CD8-positive, alpha-beta memory T cell (primary cell): ENCODE data around the gene SMAD9. TPM values are rescaled to one million over a fixed set of nuclear protein-coding genes. Genes with fewer than 3 reads are reported as not detected.

ENCODE experiments used
- CTCF ChIA-PET: fragments of 350-600 bp; sonication (Branson Sonifier 250); formaldehyde crosslinking; loops from one replicate; lab custom pipeline; 2021; ENCODE audit warnings: antibody characterized with exemption; lab: Charles Lee
- POLR2A ChIA-PET: fragments of 350-600 bp; sonication (Branson Sonifier 250); formaldehyde crosslinking; loops from one replicate; lab custom pipeline; 2021; ENCODE audit warnings: antibody characterized with exemption; lab: Charles Lee
- DNase-seq, 5 donors: peaks; one replicate each; pipeline versions ENCODE4 v3.0.0 to v3.0.0-alpha.2; 2020 to 2022; ENCODE audit warnings: mixed read lengths in 1 of 5
- H3K27ac ChIP-seq: one replicate; pipeline ENCODE4 v1.7.0; 2013; ENCODE audit warnings: low read depth, mild to moderate bottlenecking, low read length, moderate library complexity
- H3K27me3 ChIP-seq: 2 replicates; pipeline ENCODE4 v1.7.0; 2013; ENCODE audit warnings: low read length, mild to moderate bottlenecking; ENCODE audit not compliant: insufficient read depth, poor library complexity, severe bottlenecking
- H3K36me3 ChIP-seq: 2 replicates; pipeline ENCODE4 v1.7.0; 2013; ENCODE audit warnings: mild to moderate bottlenecking, low read length, moderate library complexity; ENCODE audit not compliant: insufficient read depth
- H3K4me1 ChIP-seq: 2 replicates; pipeline ENCODE4 v1.7.0; 2013; ENCODE audit warnings: mild to moderate bottlenecking, low read length, moderate library complexity; ENCODE audit not compliant: insufficient read depth
- H3K4me3 ChIP-seq: 2 replicates; pipeline ENCODE4 v1.7.0; 2013; ENCODE audit warnings: mild to moderate bottlenecking, low read length
- H3K9me3 ChIP-seq: 2 replicates; pipeline ENCODE4 v1.7.0; 2013; ENCODE audit warnings: mild to moderate bottlenecking, low read length
- H3K27ac Mint-ChIP-seq, 8 donors: one replicate each; pipeline ENCODE4 v1.8.0; 2020 to 2021; ENCODE audit warnings: mixed read lengths in 8 of 8, mild to moderate bottlenecking in 6 of 8, inconsistent platforms in 3 of 8, moderate library complexity in 3 of 8
- H3K27me3 Mint-ChIP-seq, 2 donors: one replicate each; pipeline ENCODE4 v1.8.0; 2020 to 2021; ENCODE audit warnings: mixed read lengths in 2 of 2, mild to moderate bottlenecking in 1 of 2, moderate library complexity in 1 of 2
- H3K36me3 Mint-ChIP-seq, 3 donors: one replicate each; pipeline ENCODE4 v1.8.0; 2020 to 2021; ENCODE audit warnings: mixed read lengths in 3 of 3, inconsistent platforms in 1 of 3, mild to moderate bottlenecking in 1 of 3
- H3K4me1 Mint-ChIP-seq, 3 donors: one replicate each; pipeline ENCODE4 v1.8.0; 2020 to 2021; ENCODE audit warnings: mixed read lengths in 3 of 3, inconsistent platforms in 1 of 3, mild to moderate bottlenecking in 1 of 3
- H3K4me3 Mint-ChIP-seq, 7 donors: one replicate each; pipeline ENCODE4 v1.8.0; 2020 to 2021; ENCODE audit warnings: mixed read lengths in 7 of 7, mild to moderate bottlenecking in 6 of 7, moderate library complexity in 4 of 7, inconsistent platforms in 2 of 7
- H3K9me3 Mint-ChIP-seq, 5 donors: one replicate each; pipeline ENCODE4 v1.8.0; 2020 to 2022; ENCODE audit warnings: mixed read lengths in 5 of 5, mild to moderate bottlenecking in 3 of 5, moderate library complexity in 2 of 5, inconsistent platforms in 1 of 5
- polyA plus RNA-seq: library from polyadenylated mRNA; unstranded; fragments of 300-500 nt; fragmentation: Illumina TruSeq; gene quantifications from one replicate; pipeline ENCODE4 v1.2.3, GENCODE V29; 2021
- total RNA-seq, 2 experiments: library from RNA; stranded (reverse); gene quantifications; one replicate each; pipeline ENCODE4 v1.2.3, GENCODE V29; 2021

SMAD9 gene
- total and polyA plus RNA-seq, 3 experiments from 2014 or later: not detected

DNA sequence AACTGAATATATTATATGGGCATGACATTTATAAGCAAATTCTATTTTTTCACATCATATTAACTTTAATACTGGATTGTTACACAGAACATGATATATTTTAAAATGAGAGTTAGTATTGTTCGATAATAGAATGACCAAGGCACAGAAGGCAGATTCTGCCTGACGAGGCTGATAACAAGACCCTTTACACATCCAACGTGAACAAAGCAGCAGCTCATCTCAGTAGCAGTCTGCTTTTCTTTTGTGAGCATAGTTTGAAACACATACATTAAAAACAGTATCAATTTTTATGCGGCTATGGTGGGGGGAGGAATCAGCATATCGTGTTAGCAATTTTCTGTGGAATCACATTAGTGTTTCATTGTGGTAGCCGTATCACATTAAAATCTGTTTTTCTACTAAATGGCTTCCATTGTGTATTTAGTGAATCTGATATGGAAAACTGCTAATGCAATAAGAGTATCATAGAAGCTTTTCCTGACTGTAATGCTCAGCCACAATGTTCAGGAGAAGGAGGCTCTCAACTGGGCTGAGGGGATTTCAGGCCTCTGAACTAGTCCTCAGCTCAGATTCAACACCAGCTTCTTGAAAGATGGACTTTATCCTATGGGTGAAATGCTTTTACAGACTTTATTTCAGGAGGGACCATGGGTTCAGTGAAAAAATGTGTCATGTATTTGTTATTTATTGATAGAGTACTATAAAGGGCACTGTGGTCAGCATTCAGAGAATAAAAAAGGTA is 4.0 kb downstream of the SMAD9 start:
- POLR2A ChIA-PET: no interaction called here
- Mint-ChIP-seq H3K4me3 (no peak overlapping the region), H3K4me1 (peaks cover 5 to 12% (median 6%) of the 10 kb centered on the region in 3 donors), H3K9me3 (no peaks in the 10 kb centered on the region), H3K36me3 (no peaks in the 10 kb centered on the region), H3K27ac (no peak overlapping the region), H3K27me3 (peaks cover 32 to 56% of the 10 kb centered on the region in 2 donors)
- Histone ChIP-seq H3K4me1 (no peaks in the 10 kb centered on the region), H3K27ac (no peak overlapping the region), H3K36me3 (no peaks in the 10 kb centered on the region), H3K4me3 (no peak overlapping the region), H3K9me3 (no peaks in the 10 kb centered on the region), H3K27me3 (peaks cover 3% of the 10 kb centered on the region)
- no peak for DNase-seq
- CTCF ChIA-PET: no interaction called here

DNA sequence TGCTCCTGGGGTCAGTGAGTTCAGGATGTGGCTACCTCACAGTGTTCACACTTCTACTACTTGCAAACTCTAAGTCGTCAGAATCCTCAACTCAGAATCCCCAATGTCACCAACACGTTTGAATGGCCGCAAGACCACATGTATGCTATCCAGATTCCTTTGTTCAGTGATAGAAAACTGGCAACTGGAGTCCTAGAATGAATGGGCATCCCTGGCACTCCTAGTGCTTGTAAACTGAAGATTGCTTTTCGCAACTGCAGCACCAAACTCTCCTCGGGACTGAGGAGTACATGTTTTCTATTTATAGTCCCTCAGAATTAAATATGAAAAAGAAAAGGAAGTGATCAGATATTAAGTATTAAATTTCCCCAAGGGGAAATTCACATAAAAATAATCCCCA is 4.9 kb downstream of the SMAD9 start:
- Mint-ChIP-seq H3K27me3 (peaks cover 26 to 55% of the 10 kb centered on the region in 2 donors), H3K36me3 (no peaks in the 10 kb centered on the region), H3K4me3 (no peak overlapping the region), H3K9me3 (no peaks in the 10 kb centered on the region), H3K27ac (no peak overlapping the region), H3K4me1 (peaks cover 0 to 7% (median 6%) of the 10 kb centered on the region in 3 donors)
- no peaks in the 10 kb centered on the region for H3K9me3 ChIP-seq
- H3K27me3 ChIP-seq: peaks cover 3% of the 10 kb centered on the region
- H3K4me1 ChIP-seq: no peaks in the 10 kb centered on the region
- CTCF ChIA-PET: no interaction called here
- POLR2A ChIA-PET: no interaction called here
- H3K36me3 ChIP-seq: no peaks in the 10 kb centered on the region
- no peak overlapping the region for H3K4me3 ChIP-seq
- DNase-seq: no peak
- no peak overlapping the region for H3K27ac ChIP-seq

DNA sequence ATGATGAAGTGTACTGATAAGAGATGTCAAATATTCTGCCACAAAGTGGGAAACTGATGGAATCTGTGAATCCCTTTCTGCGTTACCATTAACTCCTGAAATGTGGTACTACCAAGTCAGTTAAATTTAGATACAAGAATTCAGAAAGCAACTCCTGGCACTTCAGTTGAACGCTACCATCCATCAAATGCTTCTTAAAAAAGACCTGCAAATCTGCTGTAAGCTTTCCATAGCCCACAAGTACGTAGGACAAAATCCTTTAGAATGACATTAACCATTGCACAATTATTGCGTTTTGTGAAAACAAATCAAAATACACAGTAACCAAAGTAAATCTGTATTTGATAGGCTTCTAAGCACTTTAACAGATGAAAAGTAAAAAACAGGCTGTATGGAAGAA is 5.4 kb downstream of the SMAD9 start:
- H3K36me3 ChIP-seq: no peaks in the 10 kb centered on the region
- no peak for DNase-seq
- no peaks in the 10 kb centered on the region for H3K9me3 Mint-ChIP-seq
- peaks cover 3% of the 10 kb centered on the region for H3K27me3 ChIP-seq
- CTCF ChIA-PET: no interaction called here
- H3K27ac Mint-ChIP-seq: no peak overlapping the region
- H3K27me3 Mint-ChIP-seq: peaks cover 24 to 55% of the 10 kb centered on the region in 2 donors
- no peaks in the 10 kb centered on the region for H3K9me3 ChIP-seq
- peaks cover 0 to 7% (median 6%) of the 10 kb centered on the region in 3 donors for H3K4me1 Mint-ChIP-seq
- H3K4me1 ChIP-seq: no peaks in the 10 kb centered on the region
- H3K4me3 Mint-ChIP-seq: no peak overlapping the region
- no peaks in the 10 kb centered on the region for H3K36me3 Mint-ChIP-seq
- no peak overlapping the region for H3K4me3 ChIP-seq
- POLR2A ChIA-PET: no interaction called here
- H3K27ac ChIP-seq: no peak overlapping the region

DNA sequence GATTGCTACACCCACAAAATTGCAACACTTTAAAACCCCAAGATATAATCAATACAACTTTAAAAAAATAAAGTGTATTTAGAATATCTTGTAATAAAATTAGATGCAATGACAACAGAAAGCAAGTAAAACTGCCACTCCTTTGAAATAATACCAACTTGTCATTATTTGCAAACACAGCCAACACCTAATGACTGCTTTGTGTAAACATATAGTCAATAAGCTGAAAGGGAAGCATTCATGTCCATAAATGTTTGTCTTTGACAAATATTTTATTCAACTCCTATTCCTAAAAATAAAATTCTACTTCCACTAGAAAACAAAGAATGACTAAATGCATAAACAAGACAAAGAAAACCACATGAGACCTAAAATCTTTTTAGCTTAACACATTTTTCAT is 6.6 kb downstream of the SMAD9 start:
- Mint-ChIP-seq H3K9me3 (no peaks in the 10 kb centered on the region), H3K27me3 (peaks cover 18 to 51% of the 10 kb centered on the region in 2 donors), H3K36me3 (no peaks in the 10 kb centered on the region), H3K4me3 (no peak overlapping the region), H3K27ac (no peak overlapping the region), H3K4me1 (no peaks in the 10 kb centered on the region)
- Histone ChIP-seq H3K27me3 (peaks cover 3% of the 10 kb centered on the region), H3K9me3 (no peaks in the 10 kb centered on the region), H3K4me3 (no peak overlapping the region), H3K36me3 (no peaks in the 10 kb centered on the region), H3K4me1 (no peaks in the 10 kb centered on the region), H3K27ac (no peak overlapping the region)
- CTCF ChIA-PET: no interaction called here
- DNase-seq: no peak
- POLR2A ChIA-PET: no interaction called here

DNA sequence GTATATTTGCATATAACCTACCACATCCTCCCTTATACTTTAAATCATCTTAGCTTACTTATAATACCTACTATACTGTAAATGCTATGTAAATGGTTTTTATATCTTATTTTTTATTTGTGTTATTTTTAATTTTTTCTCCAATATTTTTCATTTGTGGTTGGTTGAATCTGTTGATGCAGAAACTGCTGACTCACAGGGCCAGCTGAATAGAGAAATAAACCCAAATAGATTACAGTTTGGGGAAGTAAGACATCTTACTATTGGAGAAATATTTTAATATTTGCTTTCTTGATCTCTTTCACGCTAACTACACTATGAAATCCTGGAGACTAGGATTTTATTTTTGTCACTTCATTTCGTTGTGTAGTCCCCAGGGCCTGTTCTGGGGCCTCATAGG is 7.1 kb downstream of the SMAD9 start:
- Histone ChIP-seq H3K9me3 (no peaks in the 10 kb centered on the region), H3K4me3 (no peak overlapping the region), H3K36me3 (no peaks in the 10 kb centered on the region), H3K27me3 (no peaks in the 10 kb centered on the region), H3K4me1 (no peaks in the 10 kb centered on the region), H3K27ac (no peak overlapping the region)
- H3K9me3 Mint-ChIP-seq: no peaks in the 10 kb centered on the region
- POLR2A ChIA-PET: no interaction called here
- H3K27me3 Mint-ChIP-seq: peaks cover 19 to 50% of the 10 kb centered on the region in 2 donors
- no peaks in the 10 kb centered on the region for H3K4me1 Mint-ChIP-seq
- H3K27ac Mint-ChIP-seq: no peak overlapping the region
- H3K36me3 Mint-ChIP-seq: no peaks in the 10 kb centered on the region
- no peak overlapping the region for H3K4me3 Mint-ChIP-seq
- no peak for DNase-seq
- CTCF ChIA-PET: no interaction called here

DNA sequence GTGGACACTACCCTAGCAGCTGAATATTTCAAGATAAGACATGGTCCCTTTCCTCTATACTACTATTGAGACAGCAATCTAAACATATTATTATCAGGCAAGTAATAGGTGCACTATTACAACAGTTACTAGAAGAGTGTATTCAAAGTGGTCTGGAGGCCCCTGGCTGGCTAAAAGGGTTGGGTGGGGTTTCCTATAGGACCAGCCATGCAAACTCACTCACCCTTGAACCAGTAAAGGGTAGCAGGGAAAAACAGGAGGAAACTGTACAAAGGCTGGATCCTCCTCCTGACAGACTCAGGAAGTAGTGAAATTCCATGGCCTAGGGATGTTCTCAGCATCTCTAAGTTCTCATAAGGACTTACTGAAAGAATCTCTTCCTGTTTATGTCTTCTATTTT is 7.7 kb downstream of the SMAD9 start:
- Histone ChIP-seq H3K4me1 (no peaks in the 10 kb centered on the region), H3K27ac (no peak overlapping the region), H3K9me3 (no peaks in the 10 kb centered on the region), H3K27me3 (no peaks in the 10 kb centered on the region), H3K4me3 (no peak overlapping the region), H3K36me3 (no peaks in the 10 kb centered on the region)
- Mint-ChIP-seq H3K4me3 (no peak overlapping the region), H3K4me1 (no peaks in the 10 kb centered on the region), H3K9me3 (no peaks in the 10 kb centered on the region), H3K27ac (no peak overlapping the region), H3K27me3 (peaks cover 19 to 44% of the 10 kb centered on the region in 2 donors), H3K36me3 (no peaks in the 10 kb centered on the region)
- DNase-seq: no peak
- ChIA-PET CTCF (no interaction called here), POLR2A (no interaction called here)

DNA sequence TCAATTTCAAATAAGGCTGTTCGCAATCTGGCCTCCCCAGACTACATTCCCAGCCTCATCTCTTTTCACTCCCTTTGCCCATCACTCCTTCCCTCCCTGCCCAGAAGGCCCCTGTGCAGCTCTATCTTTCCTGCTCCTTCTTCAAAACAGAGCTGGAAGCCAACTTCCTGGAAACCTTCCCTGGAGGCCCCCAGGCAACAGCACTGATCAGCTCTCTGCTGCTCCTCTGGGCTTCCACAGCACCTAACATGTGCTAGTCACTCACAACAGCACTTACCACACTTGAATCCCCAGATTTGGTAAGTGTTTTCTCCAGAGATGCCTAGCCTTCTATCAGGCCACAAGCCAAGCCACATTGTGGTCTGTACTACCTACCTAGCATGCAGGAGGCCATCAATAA is 9.5 kb downstream of the SMAD9 start:
- ChIA-PET CTCF (no interaction called here), POLR2A (no interaction called here)
- no peaks in the 10 kb centered on the region for H3K9me3 ChIP-seq
- no peaks in the 10 kb centered on the region for H3K9me3 Mint-ChIP-seq
- no peak overlapping the region for H3K27ac Mint-ChIP-seq
- no peaks in the 10 kb centered on the region for H3K27me3 ChIP-seq
- H3K27ac ChIP-seq: no peak overlapping the region
- no peaks in the 10 kb centered on the region for H3K36me3 Mint-ChIP-seq
- no peaks in the 10 kb centered on the region for H3K36me3 ChIP-seq
- no peak for DNase-seq
- H3K4me3 Mint-ChIP-seq: no peak overlapping the region
- H3K27me3 Mint-ChIP-seq: peaks cover 18 to 38% of the 10 kb centered on the region in 2 donors
- H3K4me3 ChIP-seq: no peak overlapping the region
- H3K4me1 ChIP-seq: no peaks in the 10 kb centered on the region
- no peaks in the 10 kb centered on the region for H3K4me1 Mint-ChIP-seq

DNA sequence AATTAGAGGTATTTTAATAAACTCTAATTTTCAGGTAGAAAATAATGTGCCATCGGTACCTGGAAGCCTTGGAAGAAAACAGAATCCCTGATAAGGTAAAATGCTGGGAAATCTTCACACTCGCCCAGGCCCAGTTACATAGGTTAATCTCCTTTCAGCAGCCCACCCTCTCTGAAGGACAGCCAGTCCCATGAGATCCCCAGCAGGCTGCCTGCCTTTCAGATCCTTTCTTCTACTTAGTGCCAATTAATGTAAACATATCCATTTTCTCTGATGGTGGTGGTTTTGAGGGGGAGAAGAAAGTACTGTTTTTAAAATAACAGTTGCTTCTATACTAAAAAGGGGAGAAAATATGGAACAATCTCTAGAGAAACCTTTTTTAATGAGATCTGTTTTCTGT is 12.2 kb downstream of the SMAD9 start:
- no peaks in the 10 kb centered on the region for H3K4me1 ChIP-seq
- H3K36me3 ChIP-seq: no peaks in the 10 kb centered on the region
- Mint-ChIP-seq H3K9me3 (no peaks in the 10 kb centered on the region), H3K4me1 (no peaks in the 10 kb centered on the region), H3K36me3 (no peaks in the 10 kb centered on the region), H3K27me3 (peaks cover 14 to 48% of the 10 kb centered on the region in 2 donors), H3K4me3 (no peak overlapping the region), H3K27ac (no peak overlapping the region)
- no peak overlapping the region for H3K4me3 ChIP-seq
- no peaks in the 10 kb centered on the region for H3K9me3 ChIP-seq
- DNase-seq: no peak
- no peak overlapping the region for H3K27ac ChIP-seq
- no peaks in the 10 kb centered on the region for H3K27me3 ChIP-seq
- ChIA-PET CTCF (no interaction called here), POLR2A (no interaction called here)
